ENCODE measurements around the gene LINC00632.
A peak's percentile ranks its signal among the peaks of the same experiment; 100 is the strongest.

Gene LINC00632

DNA sequence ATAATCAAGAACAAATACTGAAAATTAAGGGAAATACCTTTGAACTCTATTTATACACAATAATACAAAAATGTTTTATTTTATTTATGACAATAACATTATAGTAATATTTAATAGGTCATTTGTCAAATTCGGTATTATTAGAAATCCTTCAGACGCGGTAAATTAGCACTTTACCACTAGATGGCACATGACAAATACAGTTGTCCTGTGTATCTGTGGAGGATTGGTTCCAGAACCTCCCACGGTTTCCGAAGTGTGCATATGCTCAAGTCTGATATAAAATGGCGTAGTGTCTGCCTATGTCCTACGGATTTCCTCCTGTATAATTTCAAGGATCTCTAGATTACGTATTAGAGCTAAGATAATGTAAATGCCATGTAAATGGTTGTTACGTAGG, 8.1 kb upstream of the LINC00632 start:
- TF ChIP-seq, protein P1, sequence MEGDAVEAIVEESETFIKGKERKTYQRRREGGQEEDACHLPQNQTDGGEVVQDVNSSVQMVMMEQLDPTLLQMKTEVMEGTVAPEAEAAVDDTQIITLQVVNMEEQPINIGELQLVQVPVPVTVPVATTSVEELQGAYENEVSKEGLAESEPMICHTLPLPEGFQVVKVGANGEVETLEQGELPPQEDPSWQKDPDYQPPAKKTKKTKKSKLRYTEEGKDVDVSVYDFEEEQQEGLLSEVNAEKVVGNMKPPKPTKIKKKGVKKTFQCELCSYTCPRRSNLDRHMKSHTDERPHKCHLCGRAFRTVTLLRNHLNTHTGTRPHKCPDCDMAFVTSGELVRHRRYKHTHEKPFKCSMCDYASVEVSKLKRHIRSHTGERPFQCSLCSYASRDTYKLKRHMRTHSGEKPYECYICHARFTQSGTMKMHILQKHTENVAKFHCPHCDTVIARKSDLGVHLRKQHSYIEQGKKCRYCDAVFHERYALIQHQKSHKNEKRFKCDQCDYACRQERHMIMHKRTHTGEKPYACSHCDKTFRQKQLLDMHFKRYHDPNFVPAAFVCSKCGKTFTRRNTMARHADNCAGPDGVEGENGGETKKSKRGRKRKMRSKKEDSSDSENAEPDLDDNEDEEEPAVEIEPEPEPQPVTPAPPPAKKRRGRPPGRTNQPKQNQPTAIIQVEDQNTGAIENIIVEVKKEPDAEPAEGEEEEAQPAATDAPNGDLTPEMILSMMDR (IDR thresholded peaks at IDR 0.05; ENCODE audit: low read depth, low read length, missing control alignments), result no peak
- no peak for DNase-seq (ENCODE audit: extremely low read depth, low read depth)
- no peak overlapping the region for H3K4me3 ChIP-seq (replicated peaks; ENCODE audit: low read depth, low read length)

DNA sequence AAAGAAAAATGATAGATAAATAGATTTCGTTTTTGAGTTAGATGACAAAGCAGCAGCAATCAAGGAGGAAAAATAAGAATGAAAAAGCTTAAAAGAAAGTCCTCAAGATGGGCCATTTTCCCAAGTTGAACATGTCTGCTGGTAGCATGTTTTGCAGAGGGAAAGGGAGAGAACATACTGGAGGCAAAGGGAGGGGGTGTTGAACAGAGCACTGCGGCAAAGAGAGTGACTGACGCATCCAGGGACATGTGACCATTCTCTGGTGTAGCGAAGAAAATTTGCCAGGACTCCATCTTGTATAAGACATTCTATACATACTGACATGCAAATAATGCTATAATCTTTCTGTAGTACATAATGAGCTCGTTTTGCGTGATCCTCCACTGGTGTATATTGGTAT, 1.2 kb downstream of the LINC00632 start:
- DNase-seq (ENCODE audit: extremely low read depth, low read depth), result no peak
- no peak overlapping the region for H3K4me3 ChIP-seq (replicated peaks; ENCODE audit: low read depth, low read length)
- TF ChIP-seq, protein P1 (IDR thresholded peaks at IDR 0.05; ENCODE audit: low read depth, low read length, missing control alignments), result no peak

DNA sequence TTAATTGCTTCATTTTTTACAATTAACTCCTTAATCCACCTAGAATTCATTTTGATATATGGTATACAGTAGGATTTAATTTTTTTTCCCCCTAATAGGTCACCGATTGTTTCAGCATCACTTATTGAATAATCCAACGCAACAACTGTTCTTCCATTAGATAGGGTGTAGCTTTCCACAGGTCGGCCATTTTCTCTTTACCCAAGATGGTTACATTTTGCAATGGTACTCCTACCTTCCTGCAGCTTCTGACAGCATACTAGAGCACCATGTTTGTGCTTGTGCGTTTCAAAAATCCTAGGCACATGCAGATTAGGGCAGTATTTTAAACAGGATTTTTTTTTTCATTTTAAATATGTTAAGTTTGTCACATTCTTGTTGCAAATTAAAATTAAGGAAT, 2.3 kb downstream of the LINC00632 start:
- no peak overlapping the region for H3K4me3 ChIP-seq (replicated peaks; ENCODE audit: low read depth, low read length)
- no peak for DNase-seq (ENCODE audit: extremely low read depth, low read depth)
- TF ChIP-seq, protein P1 (IDR thresholded peaks at IDR 0.05; ENCODE audit: low read depth, low read length, missing control alignments), result no peak

DNA sequence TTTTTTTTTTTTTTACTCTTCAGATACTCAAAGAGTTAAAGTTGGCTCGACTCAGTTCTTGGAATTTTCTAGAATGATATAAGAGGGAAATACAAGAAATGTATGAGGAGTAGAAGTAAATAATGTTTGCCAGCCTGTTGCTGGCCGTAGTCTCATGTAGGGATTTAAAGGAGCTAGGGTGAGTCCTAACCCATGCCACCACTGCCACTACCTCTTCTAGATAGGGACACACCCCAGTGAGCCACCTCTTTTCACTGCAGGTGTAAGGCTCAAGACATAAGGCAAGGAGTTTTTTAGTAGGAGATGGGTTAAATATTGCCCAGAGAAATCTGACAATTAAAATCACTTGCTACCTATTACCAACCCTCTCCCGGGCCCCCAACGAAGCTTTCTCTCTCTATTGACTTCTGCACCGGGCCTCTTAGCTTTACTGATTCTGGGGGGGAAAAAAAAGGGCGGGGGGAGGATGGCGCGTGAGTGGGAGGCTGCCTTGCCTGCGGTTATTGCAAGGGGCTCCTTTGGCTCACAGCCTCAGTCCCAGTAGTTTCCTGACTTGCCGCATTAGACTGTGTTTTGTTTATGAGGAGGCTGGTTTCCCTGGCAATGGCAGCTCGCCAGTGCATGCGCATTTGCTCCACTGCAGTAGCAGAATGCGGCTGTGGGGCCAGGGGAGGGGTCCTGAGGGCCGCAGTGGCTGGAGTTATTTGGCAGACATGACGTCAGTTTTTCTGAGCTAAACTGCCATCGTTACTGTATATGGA, 3.0 kb downstream of the LINC00632 start:
- H3K4me3 ChIP-seq (replicated peaks; ENCODE audit: low read depth, low read length), result no peak overlapping the region
- TF ChIP-seq, protein P1 (IDR thresholded peaks at IDR 0.05; ENCODE audit: low read depth, low read length, missing control alignments), result no peak
- DNase-seq (ENCODE audit: extremely low read depth, low read depth), result peak; percentile 2

DNA sequence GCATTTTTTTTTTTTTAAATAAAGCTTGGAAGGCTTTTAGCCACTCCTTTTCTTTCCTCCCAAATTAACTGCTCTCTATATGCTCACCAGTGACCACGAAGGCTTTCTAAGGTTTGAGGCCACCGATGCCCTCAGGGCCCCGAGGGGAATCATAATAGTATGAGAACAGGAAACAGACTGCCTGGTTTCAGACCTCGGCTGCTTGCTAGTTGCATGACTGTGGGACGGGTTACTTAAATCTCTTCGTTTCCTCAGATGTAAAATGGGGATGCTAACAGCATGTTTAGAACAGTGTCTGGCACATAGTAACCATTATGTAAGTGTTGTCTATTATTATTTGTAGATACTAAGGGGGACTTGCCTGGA, 3.6 kb downstream of the LINC00632 start:
- TF ChIP-seq, protein P1 (IDR thresholded peaks at IDR 0.05; ENCODE audit: low read depth, low read length, missing control alignments), result no peak
- no peak for DNase-seq (ENCODE audit: extremely low read depth, low read depth)
- H3K4me3 ChIP-seq (replicated peaks; ENCODE audit: low read depth, low read length), result no peak overlapping the region

DNA sequence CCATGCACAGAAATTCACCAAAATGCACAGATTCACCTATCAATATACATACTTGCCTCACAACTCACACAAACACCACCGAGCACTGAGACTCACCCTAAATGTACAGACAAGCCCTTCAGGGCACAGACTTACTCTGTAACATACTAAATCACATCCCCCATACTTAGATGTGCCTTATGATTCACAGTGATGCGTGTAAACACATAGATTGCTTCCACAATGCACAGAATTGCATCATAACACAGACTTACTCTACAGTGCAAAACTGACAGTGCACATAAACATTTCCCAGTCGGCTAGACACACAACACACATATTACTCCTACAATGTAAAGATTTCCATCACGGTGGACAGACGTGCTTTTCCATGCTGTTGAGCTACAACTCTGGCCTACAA, 6.2 kb downstream of the LINC00632 start:
- no peak overlapping the region for H3K4me3 ChIP-seq (replicated peaks; ENCODE audit: low read depth, low read length)
- TF ChIP-seq, protein P1 (IDR thresholded peaks at IDR 0.05; ENCODE audit: low read depth, low read length, missing control alignments), result no peak
- DNase-seq (ENCODE audit: extremely low read depth, low read depth), result no peak

Measured in HFF-Myc (cell line).